Fibroblast of pulmonary artery (primary cell): ENCODE measurements around the gene CACNA1F.

Experiments
- DNase-seq: peaks from one replicate; pipeline ENCODE4 v3.0.0-alpha.2; 2010; ENCODE audit warnings: low read depth
- H3K4me3 ChIP-seq: replicated peaks from 2 replicates; pipeline ENCODE4 v1.5.1; 2011; ENCODE audit warnings: low read depth, mild to moderate bottlenecking, control low read depth, low read length, moderate library complexity
- TF ChIP-seq, protein P1 (sequence below): IDR thresholded peaks from 2 replicates; pipeline ENCODE4 v1.5.1; 2011; ENCODE audit warnings: mild to moderate bottlenecking, control low read depth, low read length, inconsistent platforms; ENCODE audit errors: missing control alignments

The CACNA1F gene

GRCh38 chrX:49250578-49250977 lies 17.4 kb upstream of the CACNA1F start:
- DNase-seq = no peak
- TF ChIP-seq, protein P1, sequence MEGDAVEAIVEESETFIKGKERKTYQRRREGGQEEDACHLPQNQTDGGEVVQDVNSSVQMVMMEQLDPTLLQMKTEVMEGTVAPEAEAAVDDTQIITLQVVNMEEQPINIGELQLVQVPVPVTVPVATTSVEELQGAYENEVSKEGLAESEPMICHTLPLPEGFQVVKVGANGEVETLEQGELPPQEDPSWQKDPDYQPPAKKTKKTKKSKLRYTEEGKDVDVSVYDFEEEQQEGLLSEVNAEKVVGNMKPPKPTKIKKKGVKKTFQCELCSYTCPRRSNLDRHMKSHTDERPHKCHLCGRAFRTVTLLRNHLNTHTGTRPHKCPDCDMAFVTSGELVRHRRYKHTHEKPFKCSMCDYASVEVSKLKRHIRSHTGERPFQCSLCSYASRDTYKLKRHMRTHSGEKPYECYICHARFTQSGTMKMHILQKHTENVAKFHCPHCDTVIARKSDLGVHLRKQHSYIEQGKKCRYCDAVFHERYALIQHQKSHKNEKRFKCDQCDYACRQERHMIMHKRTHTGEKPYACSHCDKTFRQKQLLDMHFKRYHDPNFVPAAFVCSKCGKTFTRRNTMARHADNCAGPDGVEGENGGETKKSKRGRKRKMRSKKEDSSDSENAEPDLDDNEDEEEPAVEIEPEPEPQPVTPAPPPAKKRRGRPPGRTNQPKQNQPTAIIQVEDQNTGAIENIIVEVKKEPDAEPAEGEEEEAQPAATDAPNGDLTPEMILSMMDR = no peak
- H3K4me3 ChIP-seq = no peak overlapping the region

DNA sequence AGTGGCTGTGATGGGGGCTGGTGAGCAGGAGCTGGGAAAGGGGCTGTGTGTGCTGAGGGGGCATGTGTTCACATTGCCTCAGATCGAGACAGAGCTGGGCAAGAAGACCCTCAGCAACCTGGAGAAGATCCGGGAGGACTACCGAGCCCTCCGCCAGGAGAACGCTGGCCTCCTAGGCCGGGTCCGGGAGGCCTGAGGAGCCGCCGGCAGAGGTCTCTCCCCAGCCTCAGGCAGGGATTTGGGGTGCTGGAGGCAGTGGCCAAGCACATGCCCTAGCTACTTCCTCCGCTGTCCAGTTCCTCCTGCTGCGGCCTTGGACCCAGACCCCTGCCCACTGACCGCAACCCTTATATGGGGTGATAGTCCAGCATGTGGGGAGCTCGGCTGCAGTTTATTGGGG lies 16.9 kb upstream of the CACNA1F start:
- DNase-seq = no peak
- TF ChIP-seq, protein P1 = no peak
- H3K4me3 ChIP-seq = no peak overlapping the region

DNA sequence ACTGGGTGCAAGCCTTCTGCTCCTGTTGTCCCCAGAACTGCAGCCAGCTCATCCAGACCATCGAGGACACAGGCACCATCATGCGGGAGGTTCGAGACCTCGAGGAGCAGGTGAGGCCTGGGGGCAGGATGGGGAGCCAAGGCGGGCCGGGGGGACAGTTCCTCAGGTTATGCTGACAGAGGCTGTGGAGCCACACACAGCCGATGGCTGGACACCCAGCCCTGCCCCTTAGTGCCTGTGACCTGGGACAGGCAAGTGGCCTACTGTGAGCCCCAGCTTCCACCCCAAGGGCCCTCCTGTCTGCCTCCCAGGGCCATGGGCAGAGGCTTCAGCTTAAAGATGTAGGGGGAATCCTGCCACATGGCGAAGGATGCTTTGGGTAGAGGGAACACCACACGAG lies 16.5 kb upstream of the CACNA1F start:
- TF ChIP-seq, protein P1 = no peak
- no peak overlapping the region for H3K4me3 ChIP-seq

GRCh38 chrX:49249071-49249470 lies 15.9 kb upstream of the CACNA1F start:
- TF ChIP-seq, protein P1 = no peak
- DNase-seq = no peak
- H3K4me3 ChIP-seq = no peak overlapping the region

More for the DNA sequence above, 16.5 kb upstream of the CACNA1F start:
- no peak for DNase-seq

- no peak overlapping the region for H3K4me3 ChIP-seq
- TF ChIP-seq, protein P1 = no peak
- no peak for DNase-seq
Observed at GRCh38 chrX:49247916-49248811, 15.0 kb upstream of the CACNA1F start.

- TF ChIP-seq, protein P1 = no peak
- H3K4me3 ChIP-seq = no peak overlapping the region
- DNase-seq = no peak
Observed at GRCh38 chrX:49247346-49247745, 14.2 kb upstream of the CACNA1F start.

- no peak for DNase-seq
- no peak overlapping the region for H3K4me3 ChIP-seq
- TF ChIP-seq, protein P1 = no peak
Observed at GRCh38 chrX:49246541-49246940, 13.4 kb upstream of the CACNA1F start.
